HG02884 (cell line): Measurements from ENCODE around the gene KLF7.

Experiments
- ATAC-seq: cut with Tn5 transposase; IDR thresholded peaks from one replicate; pipeline ENCODE4 v1.9.1; 2021; ENCODE audit warnings: mild to moderate bottlenecking, moderate library complexity; ENCODE audit not compliant: unreplicated experiment

The KLF7 gene

DNA sequence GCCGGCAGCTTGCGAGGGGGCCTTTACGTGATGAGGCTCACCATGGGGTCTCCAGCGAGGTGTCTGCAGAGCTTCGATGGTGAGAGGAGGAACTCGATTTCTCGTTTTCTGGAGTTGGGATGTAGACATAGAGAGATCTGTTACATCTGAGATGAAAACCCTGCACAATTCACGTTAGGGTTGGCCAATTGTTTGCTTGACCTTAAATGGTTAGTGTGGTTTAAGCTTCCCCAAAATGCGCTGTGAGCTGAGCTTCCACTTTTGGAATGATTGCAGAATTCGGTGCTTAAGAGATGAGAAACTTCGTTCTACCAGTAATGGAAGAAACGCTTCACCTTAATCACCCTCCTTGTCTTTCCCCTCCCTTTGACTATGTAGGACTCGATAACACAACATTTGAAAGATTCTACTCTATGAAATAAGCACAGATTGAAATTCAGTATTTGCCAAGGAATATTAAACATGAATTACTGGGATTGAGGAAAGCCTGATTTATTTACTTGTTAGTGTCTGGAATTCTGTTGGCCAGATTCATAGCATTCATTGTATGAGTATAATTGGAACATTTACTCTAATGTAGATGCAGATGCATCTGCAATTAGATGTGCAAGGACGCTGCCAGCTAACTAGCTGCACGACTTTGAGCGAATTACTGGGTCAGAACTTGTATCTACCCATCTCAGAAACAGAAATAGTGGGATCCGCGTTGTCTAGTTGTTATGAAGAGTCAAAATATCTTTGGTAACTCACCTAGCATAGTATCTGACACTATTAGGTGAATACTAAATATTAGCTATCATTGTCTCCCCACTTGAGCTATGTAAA lies 1.6 kb upstream of the KLF7 start:
- peak; percentile 6 for ATAC-seq

- ATAC-seq, result peak; percentile 44
Observed at GRCh38 chr2:207166349-207167098, 776 bp upstream of the KLF7 start.

- peak; percentile 89 for ATAC-seq
Observed at GRCh38 chr2:207166039-207166348, 246 bp upstream of the KLF7 start.

DNA sequence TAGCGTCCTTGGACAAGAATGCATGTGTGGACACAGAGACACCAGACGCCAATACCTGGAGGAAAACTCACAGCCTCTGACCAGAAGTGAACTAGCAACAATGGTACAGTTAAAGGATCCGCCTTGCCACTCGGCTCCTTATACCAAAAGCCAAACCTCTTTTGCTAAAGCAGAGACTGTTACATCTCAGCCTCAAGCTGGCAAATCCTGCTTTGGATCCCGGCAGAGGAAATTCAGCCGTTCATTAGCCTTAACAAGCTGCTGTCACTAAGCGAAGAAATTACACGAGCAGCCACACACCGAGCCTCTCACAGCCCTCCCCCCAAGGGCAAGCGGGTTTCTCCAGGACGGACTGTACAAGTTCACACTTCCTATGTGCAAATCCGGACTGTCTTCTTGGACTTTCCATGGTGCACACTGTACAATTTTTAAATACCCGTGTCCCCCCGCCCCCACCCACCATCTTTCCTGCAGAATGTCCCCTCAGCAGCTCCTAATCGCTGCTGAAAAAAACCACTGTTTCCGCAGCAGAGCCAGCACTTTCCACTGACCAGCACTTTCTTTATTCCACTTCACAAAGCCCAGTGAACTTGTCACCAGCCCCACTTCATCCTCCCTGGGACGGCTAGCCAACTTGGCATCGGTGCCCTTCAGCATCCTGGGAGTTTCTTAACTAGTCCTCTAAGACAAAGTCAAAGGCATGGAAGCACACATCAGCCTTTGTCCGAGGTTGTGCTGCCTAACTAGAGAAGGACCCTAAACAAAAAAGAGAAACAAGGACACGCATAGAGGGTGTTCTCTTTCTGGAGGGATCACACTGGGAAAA lies 1.5 kb downstream of the KLF7 start:
- ATAC-seq, result no peak

DNA sequence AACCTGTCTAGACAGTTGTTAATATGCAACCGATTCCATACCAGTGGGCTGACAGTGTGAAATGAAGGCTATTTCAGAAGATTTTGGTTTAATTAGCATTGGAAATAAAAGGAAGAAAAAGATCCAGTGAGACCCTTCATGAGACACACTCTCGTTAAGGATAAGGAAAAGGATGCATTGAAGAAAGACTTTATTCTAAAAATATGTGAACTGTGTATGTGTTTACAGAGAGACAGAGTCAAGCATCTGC lies 2.1 kb downstream of the KLF7 start:
- ATAC-seq, result no peak

- no peak for ATAC-seq
Observed at GRCh38 chr2:207163053-207163755, 2.5 kb downstream of the KLF7 start.

- no peak for ATAC-seq
Observed at GRCh38 chr2:207162316-207162715, 3.4 kb downstream of the KLF7 start.

DNA sequence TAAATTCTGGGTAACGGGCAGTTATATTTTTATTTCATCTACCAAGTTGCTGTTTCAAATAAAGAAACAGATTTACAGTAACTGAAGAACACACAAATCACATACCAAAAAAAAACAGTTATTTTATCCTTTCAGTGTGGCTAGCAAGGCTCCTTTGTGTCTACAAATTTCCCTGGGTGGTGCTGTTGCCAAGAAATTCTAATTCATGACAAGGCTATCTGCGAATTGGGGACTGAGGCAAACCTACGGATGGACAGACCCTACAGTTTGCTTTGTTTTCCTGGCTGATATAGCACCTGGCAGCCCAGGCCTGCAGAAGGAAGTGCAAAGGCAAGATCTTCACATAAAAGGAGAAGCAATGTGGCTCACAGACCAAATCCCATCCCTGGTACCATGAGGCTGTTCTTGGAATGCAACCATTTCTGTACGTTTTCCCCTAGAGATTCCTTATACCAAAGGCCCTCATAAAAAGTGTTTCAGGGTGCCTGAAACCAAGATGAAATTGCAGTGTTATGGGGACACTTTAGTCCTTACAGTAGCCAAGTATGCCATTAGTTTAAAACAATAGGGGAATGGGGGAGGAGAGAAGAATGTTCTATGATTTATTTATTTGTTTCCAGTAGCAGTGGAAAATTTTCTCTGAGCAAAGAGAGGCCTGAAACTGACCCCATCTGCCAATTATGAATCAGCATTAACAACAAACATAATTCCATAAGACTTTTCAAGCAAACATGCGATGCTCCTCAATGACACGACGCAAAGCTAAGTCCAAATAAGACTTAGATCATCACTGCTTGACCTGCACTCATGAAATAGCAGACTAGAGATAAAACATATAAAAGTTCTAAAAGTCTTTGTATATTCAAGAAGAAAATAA lies 4.3 kb downstream of the KLF7 start:
- no peak for ATAC-seq

GRCh38 chr2:207160115-207160514 lies 5.6 kb downstream of the KLF7 start:
- no peak for ATAC-seq

DNA sequence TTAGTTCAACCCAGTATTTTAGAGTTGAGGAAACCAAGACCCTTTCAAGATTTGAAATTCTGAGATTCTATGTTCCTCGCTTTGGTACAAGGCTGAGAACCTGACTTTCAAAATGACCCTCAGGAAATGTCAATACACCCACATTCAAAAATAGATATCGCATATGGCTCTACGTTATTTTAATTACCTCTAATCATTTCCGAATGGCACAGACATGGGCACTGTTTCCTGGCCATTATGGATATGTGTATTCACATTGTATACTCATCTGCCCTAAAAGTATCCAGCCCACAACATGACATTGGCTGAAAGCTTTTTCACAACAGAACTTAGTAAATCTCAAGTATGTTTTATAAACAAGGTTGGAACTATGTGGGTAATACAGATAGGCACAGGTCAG lies 6.7 kb downstream of the KLF7 start:
- no peak for ATAC-seq

GRCh38 chr2:207157731-207158130 lies 8.0 kb downstream of the KLF7 start:
- ATAC-seq, result no peak

DNA sequence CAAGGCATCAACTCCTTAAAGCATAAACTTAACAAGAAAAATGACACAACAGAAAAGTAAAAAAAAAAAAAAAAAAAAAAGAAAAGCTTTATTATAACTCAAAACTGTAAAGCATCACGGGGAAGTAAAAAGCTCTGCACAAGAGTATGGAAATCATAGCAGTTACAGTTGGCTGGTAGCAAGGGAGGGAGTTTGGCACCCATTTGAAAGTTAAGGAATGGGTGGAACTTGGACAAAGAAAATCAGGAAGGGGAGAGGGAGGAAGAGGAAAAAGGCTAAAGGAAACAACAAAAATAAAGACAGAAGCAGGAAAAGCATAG lies 8.6 kb downstream of the KLF7 start:
- no peak for ATAC-seq

DNA sequence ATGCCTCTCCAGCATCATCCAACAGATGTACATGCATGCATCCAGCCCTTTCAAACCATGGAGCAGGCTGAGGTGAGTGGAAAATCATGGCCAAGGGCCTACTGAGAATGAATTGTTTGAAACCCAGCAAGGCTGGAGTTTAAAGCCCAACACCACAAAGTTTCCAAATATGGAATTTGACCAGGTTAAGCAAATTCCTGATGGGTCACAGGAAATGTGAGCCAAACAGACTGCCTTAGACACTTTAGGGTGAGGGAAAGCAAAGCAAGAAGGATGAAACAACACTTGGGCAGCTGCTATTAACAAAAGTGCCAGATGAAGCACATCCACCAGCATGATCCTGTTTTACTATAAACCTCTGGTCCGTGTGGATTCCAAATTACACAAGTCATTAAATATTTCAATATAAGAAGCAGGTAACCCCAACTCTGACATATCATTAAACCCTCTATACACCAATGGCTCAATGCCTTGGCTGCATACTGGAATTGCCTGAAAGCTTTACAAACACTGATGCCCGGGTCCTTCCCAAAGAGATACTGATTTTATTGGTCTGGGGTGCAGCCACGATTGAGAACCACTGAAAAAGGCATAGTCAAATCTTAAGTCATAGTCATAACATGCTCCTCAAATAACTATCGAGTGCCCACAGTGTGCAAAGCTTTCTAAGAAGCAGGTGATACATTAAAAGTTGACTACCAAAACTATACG lies 9.1 kb downstream of the KLF7 start:
- peak; percentile 75 for ATAC-seq

- no peak for ATAC-seq
Observed at GRCh38 chr2:207155516-207156444, 10.0 kb downstream of the KLF7 start.

DNA sequence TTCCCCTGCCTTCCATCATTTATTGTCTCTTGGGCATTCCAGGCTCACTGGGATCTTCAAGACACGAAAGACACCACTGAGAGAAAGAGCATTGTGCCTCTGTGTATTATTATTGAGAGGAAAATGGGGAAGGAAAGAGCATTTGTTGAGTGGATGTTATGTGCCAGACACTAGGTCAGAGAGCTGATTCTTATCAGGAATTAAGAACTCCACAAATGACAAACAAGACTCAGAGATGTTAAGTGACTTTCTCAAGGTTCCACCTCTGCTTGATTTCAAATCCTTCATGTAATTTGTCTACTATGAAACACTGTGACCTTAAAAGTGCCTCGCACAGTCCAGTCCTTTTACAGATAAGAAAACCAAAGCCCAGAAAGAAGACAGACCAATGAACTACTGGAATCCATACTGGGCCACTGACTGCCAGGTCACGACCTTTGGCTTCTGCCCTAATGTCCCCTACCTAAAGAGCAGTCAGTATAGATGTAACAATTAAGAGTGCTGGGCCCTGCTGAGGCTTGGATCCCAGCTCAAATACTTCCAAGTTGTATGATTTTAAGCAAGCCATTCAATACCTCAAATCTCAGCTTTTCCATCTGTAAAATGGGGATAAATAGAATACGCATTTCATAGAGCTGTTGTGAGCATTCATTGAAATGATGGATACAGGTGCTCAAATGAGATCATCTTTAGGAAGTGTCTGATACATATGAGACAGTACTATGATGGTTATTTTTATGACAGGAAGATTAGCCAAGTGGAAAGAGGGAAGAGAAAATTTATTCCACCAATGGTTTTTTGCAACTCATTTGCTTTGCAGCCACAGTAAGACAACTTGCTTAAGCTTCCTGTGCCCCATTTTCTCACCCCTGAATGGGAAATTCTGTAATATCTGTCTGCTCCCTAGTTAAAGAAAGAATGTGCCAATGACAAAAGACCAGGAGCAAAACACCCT lies 10.9 kb downstream of the KLF7 start:
- no peak for ATAC-seq

DNA sequence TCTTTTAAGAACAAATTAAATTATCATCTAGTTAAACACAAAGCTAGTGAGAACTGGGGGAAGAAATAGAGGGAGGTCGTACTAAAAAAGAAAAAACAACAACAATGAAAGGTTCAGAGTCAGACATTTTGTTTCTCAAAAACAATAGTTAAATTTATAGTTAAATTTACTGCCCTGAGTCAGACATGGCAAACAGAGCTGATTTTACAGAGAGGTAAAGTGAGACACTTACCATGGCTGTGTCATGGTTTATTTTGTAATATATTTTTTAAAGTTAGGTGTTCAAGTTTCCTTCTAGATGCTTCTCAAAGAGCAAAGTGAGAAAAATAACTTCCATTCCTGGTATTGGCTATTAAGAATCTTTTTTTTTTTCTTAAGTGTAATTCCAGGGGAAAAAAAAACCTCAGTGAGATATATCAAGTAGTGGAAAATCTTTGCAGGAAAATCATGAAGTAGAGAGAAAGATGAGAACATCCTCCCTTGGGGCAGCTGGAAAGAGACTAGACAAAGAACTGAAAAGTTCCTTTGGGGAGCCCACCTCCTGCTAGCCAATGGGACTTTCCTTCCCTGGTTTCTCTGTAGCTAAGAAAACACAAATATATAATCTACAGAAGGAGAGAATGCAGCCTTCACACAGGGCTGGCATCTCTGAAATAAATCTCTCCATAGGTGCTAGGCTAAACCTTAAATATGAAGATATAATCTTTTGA lies 12.3 kb downstream of the KLF7 start:
- ATAC-seq, result no peak

- no peak for ATAC-seq
Observed at GRCh38 chr2:207151048-207151447, 14.7 kb downstream of the KLF7 start.
